ENCODE data around the gene LPGAT1.

LPGAT1 gene

GRCh38 chr1:211756471-211757020, 74.0 kb downstream of the LPGAT1 start:
- no peak for DNase-seq

GRCh38 chr1:211753649-211754251, 76.8 kb downstream of the LPGAT1 start:
- no peak for DNase-seq

- DNase-seq: no peak
Measured at GRCh38 chr1:211752951-211753486, 77.5 kb downstream of the LPGAT1 start.

- no peak for DNase-seq
Measured at GRCh38 chr1:211752317-211752716, 78.2 kb downstream of the LPGAT1 start.

- no peak for DNase-seq
Measured at GRCh38 chr1:211751438-211751837, 79.1 kb downstream of the LPGAT1 start.

GRCh38 chr1:211750599-211750998, 80.0 kb downstream of the LPGAT1 start:
- DNase-seq: no peak

- DNase-seq: no peak
Measured at GRCh38 chr1:211749251-211749650, 81.3 kb downstream of the LPGAT1 start.

GRCh38 chr1:211748810-211749209, 81.8 kb downstream of the LPGAT1 start:
- no peak for DNase-seq

GRCh38 chr1:211742889-211743529, 87.6 kb downstream of the LPGAT1 start:
- no peak for DNase-seq

- no peak for DNase-seq
Measured at GRCh38 chr1:211742272-211742671, 88.3 kb downstream of the LPGAT1 start.

GRCh38 chr1:211741788-211742187, 88.8 kb downstream of the LPGAT1 start:
- DNase-seq: no peak

GRCh38 chr1:211741116-211741515, 89.4 kb downstream of the LPGAT1 start:
- no peak for DNase-seq

- no peak for DNase-seq
Measured at GRCh38 chr1:211739671-211740411, 90.7 kb downstream of the LPGAT1 start.

GRCh38 chr1:211738691-211739301, 91.8 kb downstream of the LPGAT1 start:
- DNase-seq: peak in 1 of 2 donors; percentile 4

- DNase-seq: no peak
Measured at GRCh38 chr1:211738096-211738690, 92.4 kb downstream of the LPGAT1 start.

- DNase-seq: no peak
Measured at GRCh38 chr1:211737115-211738035, 93.2 kb downstream of the LPGAT1 start.

- no peak for DNase-seq
Measured at GRCh38 chr1:211736351-211736915, 94.1 kb downstream of the LPGAT1 start.

GRCh38 chr1:211735208-211736170, 95.1 kb downstream of the LPGAT1 start:
- no peak for DNase-seq

- DNase-seq: no peak
Measured at GRCh38 chr1:211734791-211735190, 95.8 kb downstream of the LPGAT1 start.

GRCh38 chr1:211734359-211734758, 96.2 kb downstream of the LPGAT1 start:
- DNase-seq: no peak

Measured in stimulated activated CD4-positive, alpha-beta T cell treated with anti-CD3 and anti-CD28 coated beads, Interleukin-2, amount 100 ng/mL, for 48 hours (primary cell).